ENCODE measurements around the gene LPGAT1.

LPGAT1 gene

DNA sequence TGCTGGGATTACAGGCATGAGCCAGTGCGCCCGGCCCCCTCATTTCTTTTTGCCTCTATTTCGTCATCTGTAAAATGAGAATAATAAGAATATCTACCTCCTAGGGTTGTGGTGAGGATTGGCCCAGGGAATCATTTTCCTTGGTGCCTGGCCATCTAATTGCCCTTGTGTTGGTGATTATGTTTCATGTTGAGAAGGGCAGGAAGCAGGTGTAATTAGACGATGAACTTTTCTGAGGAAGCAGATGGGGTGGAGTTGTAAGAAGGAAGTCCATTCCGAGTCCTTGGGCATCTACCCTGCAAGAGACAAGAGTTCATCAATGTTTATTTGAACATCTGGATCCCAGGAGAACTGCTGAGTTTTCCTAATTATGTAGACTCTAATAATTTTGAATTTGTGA, 116.4 kb downstream of the LPGAT1 start:
- no peak for TF ChIP-seq CTCF (IDR thresholded peaks at IDR 0.05; ENCODE audit: borderline replicate concordance, control extremely low read depth, extremely low read depth, insufficient read depth, missing control alignments)
- no peak for DNase-seq (ENCODE audit: low spot score)
- in situ Hi-C loops (cut with MboI; ENCODE audit: low sequenced_read_pairs, unreplicated experiment): no loop called here

- in situ Hi-C loops (cut with MboI; ENCODE audit: low sequenced_read_pairs, unreplicated experiment): no loop called here
- TF ChIP-seq CTCF (IDR thresholded peaks at IDR 0.05; ENCODE audit: borderline replicate concordance, control extremely low read depth, extremely low read depth, insufficient read depth, missing control alignments): no peak
- no peak for DNase-seq (ENCODE audit: low spot score)
Measured at GRCh38 chr1:211713231-211713630, 117.3 kb downstream of the LPGAT1 start.

DNA sequence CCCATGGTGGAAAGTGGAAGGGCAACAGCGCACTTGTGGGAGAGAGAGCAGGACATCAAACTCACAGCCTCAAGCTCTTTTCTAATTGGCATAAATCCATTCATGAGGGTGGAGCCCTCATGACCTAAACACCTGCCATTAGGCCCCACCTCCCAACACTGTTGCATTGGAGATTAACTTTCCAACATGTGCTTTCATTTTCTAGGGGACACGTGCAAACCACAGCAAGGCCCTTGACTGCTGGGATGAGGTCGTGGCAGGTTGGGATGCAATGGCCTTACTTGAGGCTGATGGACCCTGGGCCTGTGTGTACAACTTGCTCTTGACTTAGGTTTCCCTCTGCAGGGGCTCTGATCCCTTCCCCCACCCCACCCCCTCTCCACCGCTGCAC, 119.3 kb downstream of the LPGAT1 start:
- TF ChIP-seq CTCF (IDR thresholded peaks at IDR 0.05; ENCODE audit: borderline replicate concordance, control extremely low read depth, extremely low read depth, insufficient read depth, missing control alignments): no peak
- in situ Hi-C loops (cut with MboI; ENCODE audit: low sequenced_read_pairs, unreplicated experiment): no loop called here
- DNase-seq (ENCODE audit: low spot score): no peak

GRCh38 chr1:211710566-211711314, 119.8 kb downstream of the LPGAT1 start:
- no peak for TF ChIP-seq CTCF (IDR thresholded peaks at IDR 0.05; ENCODE audit: borderline replicate concordance, control extremely low read depth, extremely low read depth, insufficient read depth, missing control alignments)

DNA sequence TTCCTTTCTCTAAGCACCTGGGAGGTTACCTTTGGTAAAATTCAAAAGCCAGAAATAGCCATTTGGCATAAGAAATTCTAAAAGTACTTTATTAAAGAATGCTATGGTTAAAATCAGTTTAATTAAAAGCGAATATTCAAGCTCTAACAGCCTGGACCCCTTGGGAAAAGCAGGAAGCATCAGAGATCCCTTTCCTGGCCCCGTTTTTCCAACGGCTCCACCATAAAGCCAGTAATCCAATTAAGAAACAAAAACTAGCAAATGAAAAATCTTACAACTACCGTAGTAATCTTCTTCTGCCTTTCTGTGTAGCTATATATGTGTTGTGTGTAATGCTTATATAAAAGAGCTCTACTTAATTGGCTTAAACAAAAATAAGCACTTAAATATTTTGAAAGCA, 121.6 kb downstream of the LPGAT1 start:
- in situ Hi-C loops (cut with MboI; ENCODE audit: low sequenced_read_pairs, unreplicated experiment): no loop called here
- no peak for DNase-seq (ENCODE audit: low spot score)

More at GRCh38 chr1:211710566-211711314, 119.8 kb downstream of the LPGAT1 start:
- in situ Hi-C loops (cut with MboI; ENCODE audit: low sequenced_read_pairs, unreplicated experiment): no loop called here
- no peak for DNase-seq (ENCODE audit: low spot score)

DNA sequence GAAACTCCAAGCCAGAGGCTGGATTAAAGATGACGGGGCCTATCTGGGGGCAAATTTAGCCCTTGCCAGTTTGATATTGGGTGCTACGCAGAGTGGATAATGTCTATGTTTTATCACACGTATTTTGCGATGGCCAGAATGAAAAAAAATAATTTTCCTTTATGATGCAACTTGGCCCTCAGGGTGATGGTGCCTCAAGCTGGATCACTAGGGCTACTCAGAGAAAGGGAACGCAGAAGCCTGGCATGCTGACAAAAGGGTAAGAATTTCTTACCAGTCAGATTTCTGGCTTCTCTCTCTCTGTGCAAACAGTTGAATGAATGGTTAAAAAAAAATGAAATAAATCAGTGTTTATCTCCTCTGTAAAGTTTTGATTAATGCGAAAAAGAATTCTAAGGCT, 122.6 kb downstream of the LPGAT1 start:
- in situ Hi-C loops (cut with MboI; ENCODE audit: low sequenced_read_pairs, unreplicated experiment): no loop called here
- no peak for DNase-seq (ENCODE audit: low spot score)
- TF ChIP-seq CTCF (IDR thresholded peaks at IDR 0.05; ENCODE audit: borderline replicate concordance, control extremely low read depth, extremely low read depth, insufficient read depth, missing control alignments): no peak

More for the DNA sequence above, 121.6 kb downstream of the LPGAT1 start:
- no peak for TF ChIP-seq CTCF (IDR thresholded peaks at IDR 0.05; ENCODE audit: borderline replicate concordance, control extremely low read depth, extremely low read depth, insufficient read depth, missing control alignments)

Measured in GM13976 (cell line).